Activated T-helper 17 cell treated with anti-CD3 and anti-CD28 coated beads, Interleukin-2, amount 50 U/mL, for 72 hours (primary cell): ENCODE results near the gene PIK3R2. TPM values are rescaled to one million over a fixed set of nuclear protein-coding genes. Genes with fewer than 3 reads are reported as not detected.

Source experiments
- ATAC-seq: fragments of 150-1000 bp; cut with Tn5 transposase; replicated peaks from 2 replicates; pipeline ENCODE4 v1.10.0; 2021; ENCODE audit warnings: mild to moderate bottlenecking, moderate library complexity
- H3K27ac Mint-ChIP-seq: one replicate; pipeline ENCODE4 v1.8.0; 2022; ENCODE audit warnings: mixed read lengths
- H3K27me3 Mint-ChIP-seq: one replicate; pipeline ENCODE4 v1.8.0; 2022; ENCODE audit warnings: mixed read lengths
- H3K36me3 Mint-ChIP-seq: one replicate; pipeline ENCODE4 v1.8.0; 2022; ENCODE audit warnings: low read depth, mild to moderate bottlenecking, mixed read lengths
- H3K4me1 Mint-ChIP-seq: one replicate; pipeline ENCODE4 v1.8.0; 2022; ENCODE audit warnings: mixed read lengths
- H3K4me3 Mint-ChIP-seq: one replicate; pipeline ENCODE4 v1.8.0; 2022; ENCODE audit warnings: mild to moderate bottlenecking, mixed read lengths
- H3K9me3 Mint-ChIP-seq: one replicate; pipeline ENCODE4 v1.8.0; 2022; ENCODE audit warnings: mixed read lengths
- total RNA-seq, 2 donors: library from RNA; stranded (reverse); gene quantifications; one replicate each; pipeline ENCODE4 v1.2.3, GENCODE V29; 2022

The PIK3R2 gene
- total RNA-seq, 2 donors from 2014 or later = 13.0 to 21.8 TPM

DNA sequence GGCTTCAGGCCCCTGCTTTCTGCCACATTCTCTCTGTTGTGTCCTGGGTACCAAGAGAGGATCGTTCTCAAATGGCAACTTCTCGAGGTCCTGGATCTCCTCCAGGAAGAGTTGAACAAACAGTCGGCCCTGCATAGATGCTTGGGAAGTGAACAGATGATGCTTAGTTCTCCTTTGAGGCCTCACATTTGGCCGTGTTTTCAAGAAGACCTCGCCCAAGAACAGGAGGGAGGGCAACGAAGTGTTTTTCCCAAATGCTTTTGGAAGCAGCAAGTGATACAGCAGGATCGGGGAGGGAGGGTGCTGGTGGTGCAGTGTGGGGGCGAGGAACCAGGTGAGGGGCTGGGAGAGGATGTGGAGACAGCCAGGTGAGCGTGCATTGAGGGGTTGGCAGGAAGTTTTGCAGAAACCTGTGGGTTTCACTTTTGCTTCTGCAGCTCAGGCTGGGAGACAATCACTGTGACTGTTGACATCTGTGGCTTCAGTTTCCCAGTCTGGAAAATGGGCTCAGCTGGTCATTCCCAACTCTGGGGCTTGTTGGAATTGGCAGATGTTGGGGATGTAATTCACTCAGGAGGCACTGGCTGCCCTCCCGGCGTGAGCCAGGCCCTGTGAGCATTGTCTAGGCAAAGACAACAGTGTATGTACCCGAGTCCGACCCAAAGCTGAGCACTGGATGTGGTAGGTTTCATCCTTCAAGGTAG is 33.8 kb upstream of the PIK3R2 start:
- Mint-ChIP-seq H3K36me3 (peaks cover 72% of the 10 kb centered on the region), H3K27me3 (no peaks in the 10 kb centered on the region), H3K27ac (peak overlapping the region; percentile 94), H3K4me1 (peaks cover 22% of the 10 kb centered on the region), H3K9me3 (no peaks in the 10 kb centered on the region), H3K4me3 (peak overlapping the region; percentile 90)
- peak; percentile 50 for ATAC-seq

DNA sequence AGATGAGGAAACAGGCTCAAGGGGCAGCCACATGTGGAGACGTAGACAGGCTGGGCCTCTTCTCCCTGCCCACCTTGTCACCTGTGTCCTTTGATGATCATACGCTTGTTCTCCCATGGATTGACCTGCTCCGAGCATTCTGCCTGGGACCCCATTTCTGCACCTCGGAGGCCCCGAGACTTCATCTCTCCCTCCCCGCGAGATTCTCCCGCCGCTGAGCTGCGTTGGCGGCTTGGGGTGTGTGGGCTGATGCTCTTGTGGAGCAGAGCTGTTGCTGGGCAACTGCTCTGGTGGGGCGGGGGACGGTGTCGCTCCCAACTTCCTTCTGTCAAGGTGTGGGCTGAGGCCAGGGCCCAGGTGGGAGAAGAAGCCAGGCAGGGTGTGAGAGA is 33.3 kb upstream of the PIK3R2 start:
- no peaks in the 10 kb centered on the region for H3K27me3 Mint-ChIP-seq
- peaks cover 72% of the 10 kb centered on the region for H3K36me3 Mint-ChIP-seq
- H3K9me3 Mint-ChIP-seq = no peaks in the 10 kb centered on the region
- peak overlapping the region; percentile 94 for H3K27ac Mint-ChIP-seq
- peak overlapping the region; percentile 90 for H3K4me3 Mint-ChIP-seq
- ATAC-seq = peak; percentile 38
- H3K4me1 Mint-ChIP-seq = peaks cover 22% of the 10 kb centered on the region

DNA sequence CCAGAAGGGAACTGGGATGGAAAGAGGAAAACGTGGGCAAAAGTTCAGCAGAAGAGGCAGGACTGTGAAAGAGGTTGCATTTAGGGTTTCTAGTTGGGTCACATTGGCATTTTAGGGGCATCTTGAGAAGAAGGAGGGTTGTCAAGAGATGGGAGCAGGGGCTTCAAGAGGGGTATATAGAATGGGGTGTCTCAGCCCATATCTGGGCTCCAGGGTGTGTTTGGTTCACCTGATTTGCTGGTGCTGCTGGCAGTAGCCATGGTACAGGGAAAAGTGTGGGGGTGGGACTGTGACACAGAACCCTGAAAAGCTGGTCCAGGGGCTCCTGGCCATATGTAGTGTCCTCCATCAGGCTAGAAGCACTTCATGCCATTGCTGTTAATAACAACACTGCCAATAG is 32.8 kb upstream of the PIK3R2 start:
- no peak for ATAC-seq
- Mint-ChIP-seq H3K36me3 (peaks cover 72% of the 10 kb centered on the region), H3K4me3 (peak overlapping the region; percentile 90), H3K4me1 (peaks cover 22% of the 10 kb centered on the region), H3K27me3 (no peaks in the 10 kb centered on the region), H3K27ac (peak overlapping the region; percentile 94), H3K9me3 (no peaks in the 10 kb centered on the region)

DNA sequence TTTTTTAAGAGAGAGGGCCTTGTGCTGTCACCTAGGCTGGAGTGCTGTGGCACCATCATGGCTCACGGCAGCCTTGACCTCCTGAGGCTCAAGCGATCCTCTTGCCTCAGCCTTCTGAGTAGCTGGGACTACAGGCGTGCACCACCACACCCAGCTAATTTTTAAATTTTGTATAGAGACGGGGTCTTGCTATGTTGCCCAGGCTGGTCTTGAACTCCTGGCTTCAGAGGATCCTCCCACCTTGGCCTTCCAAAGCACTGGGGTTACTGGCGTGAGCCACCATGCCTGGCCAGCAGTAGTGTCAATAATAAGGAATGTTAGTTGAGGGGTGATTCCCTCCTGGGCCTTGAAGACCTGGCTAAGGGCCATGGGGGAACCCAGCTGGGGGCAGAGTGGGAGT is 31.8 kb upstream of the PIK3R2 start:
- Mint-ChIP-seq H3K36me3 (peaks cover 75% of the 10 kb centered on the region), H3K27me3 (no peaks in the 10 kb centered on the region), H3K4me3 (peak overlapping the region; percentile 90), H3K9me3 (no peaks in the 10 kb centered on the region), H3K4me1 (peaks cover 22% of the 10 kb centered on the region), H3K27ac (peak overlapping the region; percentile 94)
- no peak for ATAC-seq

DNA sequence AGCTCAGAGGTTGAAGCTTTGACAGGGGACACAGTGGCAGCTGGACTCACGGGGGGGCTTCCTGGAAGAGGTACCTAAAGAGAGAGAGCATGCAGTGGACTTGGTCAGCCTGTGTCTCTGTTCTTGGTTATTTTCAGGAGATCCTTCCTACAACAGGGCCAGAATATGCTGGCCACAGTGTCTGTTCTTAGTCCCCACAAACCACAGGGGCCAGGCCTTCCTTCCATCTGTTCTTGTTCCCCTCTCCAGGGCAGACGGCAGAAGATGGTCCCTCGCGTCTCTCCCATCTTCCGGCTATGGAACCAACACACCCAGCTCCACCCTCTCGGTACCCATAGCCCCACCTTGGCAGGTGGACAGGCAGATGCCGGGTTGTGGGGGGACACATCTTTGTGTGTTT is 30.5 kb upstream of the PIK3R2 start:
- no peak overlapping the region for H3K27ac Mint-ChIP-seq

DNA sequence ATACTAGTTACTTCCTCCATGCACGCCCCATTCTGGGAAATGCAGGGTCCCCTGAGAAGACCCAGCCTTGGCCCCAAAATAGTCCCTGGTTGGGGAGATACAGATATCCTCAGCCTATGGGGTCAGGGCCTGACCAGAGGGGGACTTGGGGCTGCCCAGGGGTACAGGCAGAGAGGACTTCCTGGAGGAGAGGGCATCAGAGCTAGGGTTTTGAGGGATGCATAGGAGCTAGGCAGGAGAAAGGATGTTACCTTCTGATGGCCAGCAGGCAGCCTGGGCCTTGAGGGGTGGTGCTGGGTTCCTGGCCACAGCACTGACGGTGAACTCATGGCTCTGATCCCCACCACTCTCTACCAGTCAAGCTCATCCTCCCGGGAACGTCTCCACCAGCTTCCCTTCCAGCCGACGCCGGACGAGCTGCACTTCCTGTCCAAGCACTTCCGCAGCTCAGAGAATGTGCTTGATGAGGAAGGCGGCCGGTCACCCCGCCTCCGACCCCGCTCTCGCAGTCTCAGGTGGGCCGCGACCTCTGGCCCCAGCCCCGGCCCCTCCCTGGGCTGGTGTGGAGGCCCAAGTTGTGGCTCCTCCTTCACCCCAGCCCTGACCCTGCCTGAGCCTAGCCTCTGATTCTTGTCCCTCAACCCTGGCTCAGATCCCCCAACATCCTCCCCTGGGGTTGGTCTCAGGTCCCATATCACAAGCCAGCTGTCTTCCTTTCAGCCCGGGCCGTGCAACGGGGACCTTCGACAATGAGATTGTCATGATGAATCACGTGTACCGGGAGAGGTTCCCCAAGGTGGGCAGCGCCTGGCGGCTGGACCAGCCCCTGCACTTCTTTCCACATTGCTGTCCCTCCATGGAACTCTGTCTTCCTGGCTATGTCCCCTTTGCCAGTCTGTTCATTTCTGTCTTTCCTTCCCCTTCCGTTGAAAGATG is 29.8 kb upstream of the PIK3R2 start:
- Mint-ChIP-seq H3K9me3 (no peaks in the 10 kb centered on the region), H3K27me3 (no peaks in the 10 kb centered on the region), H3K4me3 (no peak overlapping the region), H3K27ac (no peak overlapping the region), H3K36me3 (peaks cover 92% of the 10 kb centered on the region), H3K4me1 (peaks cover 16% of the 10 kb centered on the region)
- ATAC-seq = no peak

More for the DNA sequence above, 30.5 kb upstream of the PIK3R2 start:
- no peak for ATAC-seq
- Mint-ChIP-seq H3K4me1 (peaks cover 18% of the 10 kb centered on the region), H3K27me3 (no peaks in the 10 kb centered on the region), H3K9me3 (no peaks in the 10 kb centered on the region), H3K36me3 (peaks cover 86% of the 10 kb centered on the region), H3K4me3 (no peak overlapping the region)

DNA sequence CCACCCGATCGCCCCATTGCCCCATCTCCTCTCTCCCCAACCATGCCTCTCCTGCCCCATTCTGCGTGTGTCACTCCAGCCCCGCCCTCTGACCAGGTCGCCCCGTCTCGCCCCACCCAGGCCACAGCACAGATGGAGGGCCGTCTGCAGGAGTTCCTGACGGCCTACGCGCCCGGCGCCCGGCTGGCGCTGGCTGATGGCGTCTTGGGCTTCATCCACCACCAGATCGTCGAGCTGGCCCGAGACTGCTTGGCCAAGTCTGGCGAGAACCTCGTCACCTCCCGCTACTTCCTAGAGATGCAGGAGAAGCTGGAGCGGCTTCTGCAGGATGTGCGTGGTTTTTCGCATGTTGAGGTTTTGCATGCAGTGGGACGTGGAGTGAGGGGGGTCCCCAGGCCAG is 29.1 kb upstream of the PIK3R2 start:
- no peak for ATAC-seq
- peaks cover 96% of the 10 kb centered on the region for H3K36me3 Mint-ChIP-seq
- H3K9me3 Mint-ChIP-seq = no peaks in the 10 kb centered on the region
- peaks cover 14% of the 10 kb centered on the region for H3K4me1 Mint-ChIP-seq
- H3K27ac Mint-ChIP-seq = no peak overlapping the region
- no peaks in the 10 kb centered on the region for H3K27me3 Mint-ChIP-seq
- no peak overlapping the region for H3K4me3 Mint-ChIP-seq

DNA sequence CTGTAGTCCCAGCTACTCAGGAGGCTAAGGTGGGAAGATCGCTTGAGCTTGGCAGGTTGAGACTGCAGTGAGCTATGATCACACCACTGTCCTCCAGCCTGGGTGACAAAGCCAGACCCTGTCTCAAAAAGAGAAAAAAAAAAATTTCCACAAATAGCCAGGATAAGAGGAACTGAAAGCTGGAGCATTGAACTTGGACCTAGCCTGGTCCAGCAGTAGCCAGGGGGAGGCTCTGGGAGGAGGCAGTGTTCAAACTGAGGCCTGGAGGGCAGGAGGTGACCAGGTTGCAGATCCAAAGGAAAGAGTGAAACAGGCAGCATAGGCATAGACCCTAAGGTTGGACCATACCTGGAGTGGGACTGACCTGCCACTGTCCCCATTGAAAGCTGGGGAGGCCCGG is 26.9 kb upstream of the PIK3R2 start:
- peaks cover 96% of the 10 kb centered on the region for H3K36me3 Mint-ChIP-seq
- H3K9me3 Mint-ChIP-seq = no peaks in the 10 kb centered on the region
- no peaks in the 10 kb centered on the region for H3K27me3 Mint-ChIP-seq
- ATAC-seq = no peak
- no peak overlapping the region for H3K4me3 Mint-ChIP-seq
- H3K4me1 Mint-ChIP-seq = no peaks in the 10 kb centered on the region
- peak overlapping the region; percentile 50 for H3K27ac Mint-ChIP-seq

DNA sequence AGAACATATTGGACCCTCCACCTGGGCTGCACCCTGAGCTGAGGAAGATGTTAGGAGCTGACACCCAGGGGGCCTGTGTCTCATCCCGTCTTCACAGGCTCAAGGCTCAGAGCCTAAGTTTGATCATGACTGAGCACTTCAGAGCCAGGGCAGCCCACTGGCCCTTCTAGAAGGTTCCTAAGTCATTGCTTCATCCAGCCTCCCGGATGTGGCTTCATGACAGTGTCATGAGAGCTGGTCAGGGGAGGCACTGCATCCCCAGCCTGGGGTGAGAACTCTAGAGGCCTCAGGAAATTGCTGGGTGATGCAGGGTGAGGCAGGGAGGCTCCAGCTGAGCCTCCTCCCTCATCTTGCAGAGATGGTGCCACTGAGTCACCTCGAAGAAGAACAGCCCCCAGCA is 24.9 kb upstream of the PIK3R2 start:
- Mint-ChIP-seq H3K27me3 (no peaks in the 10 kb centered on the region), H3K27ac (peak overlapping the region; percentile 66), H3K36me3 (peaks cover 97% of the 10 kb centered on the region)

DNA sequence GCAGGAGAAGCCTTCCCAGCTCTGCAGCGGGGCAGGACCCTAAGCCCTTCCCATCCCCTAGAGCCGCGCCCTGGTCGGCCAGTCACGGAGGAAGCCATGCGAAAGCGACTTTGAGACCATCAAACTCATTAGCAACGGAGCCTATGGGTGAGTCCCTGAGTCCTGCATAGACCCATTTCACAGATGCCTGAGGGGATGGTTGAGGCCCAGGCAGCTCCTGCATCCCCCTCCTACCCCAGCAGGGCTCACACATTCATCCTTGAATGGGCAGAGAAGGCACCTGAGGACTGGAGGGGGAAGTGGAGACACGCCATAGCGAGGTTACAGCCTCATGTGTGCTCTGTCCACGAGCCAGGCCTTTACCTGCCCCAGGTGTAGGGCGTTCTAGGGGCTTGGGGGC is 24.2 kb upstream of the PIK3R2 start:
- Mint-ChIP-seq H3K9me3 (no peaks in the 10 kb centered on the region), H3K4me3 (no peak overlapping the region), H3K36me3 (peaks cover 94% of the 10 kb centered on the region), H3K27ac (peak overlapping the region; percentile 66), H3K4me1 (no peaks in the 10 kb centered on the region), H3K27me3 (no peaks in the 10 kb centered on the region)
- no peak for ATAC-seq

More for the DNA sequence above, 24.9 kb upstream of the PIK3R2 start:
- ATAC-seq = peak; percentile 71
- Mint-ChIP-seq H3K4me3 (no peak overlapping the region), H3K4me1 (no peaks in the 10 kb centered on the region), H3K9me3 (no peaks in the 10 kb centered on the region)

DNA sequence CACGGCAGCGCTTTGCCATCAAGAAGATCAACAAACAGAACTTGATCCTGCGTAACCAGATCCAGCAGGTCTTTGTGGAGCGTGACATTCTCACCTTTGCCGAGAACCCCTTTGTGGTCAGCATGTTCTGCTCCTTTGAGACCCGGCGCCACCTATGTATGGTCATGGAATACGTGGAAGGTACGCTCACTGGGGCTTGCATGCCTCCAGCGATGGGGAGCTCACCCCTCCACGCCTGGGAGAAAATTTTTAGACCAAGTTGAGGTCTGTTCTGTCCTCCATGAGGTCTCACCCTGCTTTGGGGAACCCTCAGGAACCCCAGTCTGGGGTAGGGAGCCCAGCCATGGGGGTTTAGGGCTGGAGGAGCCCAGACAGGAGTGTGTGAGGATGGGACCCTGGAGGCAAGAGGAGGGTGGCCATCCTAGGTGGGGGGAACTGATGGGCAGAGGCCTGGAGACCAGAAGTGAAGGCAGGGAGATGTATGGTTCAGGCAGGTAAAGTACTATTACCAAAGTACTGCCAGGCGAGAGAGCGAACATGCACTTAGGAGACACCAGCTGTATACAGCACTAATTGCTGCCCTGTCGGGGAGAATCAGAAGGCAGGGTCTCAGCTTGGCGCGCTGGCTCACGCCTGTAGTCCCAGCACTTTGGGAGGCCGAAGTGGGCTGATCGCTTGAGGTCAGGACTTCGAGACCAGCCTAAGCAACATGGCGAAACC is 22.3 kb upstream of the PIK3R2 start:
- ATAC-seq = no peak
- H3K27ac Mint-ChIP-seq = no peak overlapping the region

DNA sequence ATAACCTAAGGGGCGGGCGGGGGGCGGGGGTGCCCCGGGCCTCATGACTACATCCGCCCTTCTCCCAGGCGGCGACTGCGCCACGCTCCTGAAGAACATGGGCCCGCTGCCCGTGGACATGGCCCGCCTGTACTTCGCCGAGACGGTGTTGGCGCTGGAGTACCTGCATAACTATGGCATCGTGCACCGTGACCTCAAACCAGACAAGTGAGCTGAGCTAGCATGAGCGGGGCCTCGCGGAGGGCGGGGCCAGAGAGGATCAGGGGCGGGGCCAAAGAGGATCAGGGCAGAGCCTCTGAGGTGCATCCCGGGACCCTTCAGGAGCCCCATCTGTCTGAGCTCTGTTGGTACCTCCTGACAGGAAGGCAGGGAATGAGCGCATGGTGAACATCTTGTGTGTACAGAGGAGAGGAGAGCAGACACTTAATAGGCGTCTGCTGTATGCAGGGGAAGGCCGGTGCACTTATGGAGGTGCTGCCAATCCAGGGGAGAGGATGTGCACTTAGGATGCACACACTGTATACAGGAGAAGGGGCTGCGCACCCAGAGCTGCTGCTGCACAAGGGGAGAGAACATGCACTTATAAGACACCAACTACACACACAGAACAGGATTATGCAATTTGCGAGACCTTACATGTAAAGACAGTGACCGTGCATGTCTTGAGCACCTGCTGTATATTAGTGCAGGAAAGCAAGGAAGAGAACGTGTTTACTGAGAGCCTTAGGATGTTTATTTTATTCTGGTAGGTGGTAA is 20.9 kb upstream of the PIK3R2 start:
- no peak overlapping the region for H3K27ac Mint-ChIP-seq
- no peaks in the 10 kb centered on the region for H3K9me3 Mint-ChIP-seq
- no peaks in the 10 kb centered on the region for H3K4me1 Mint-ChIP-seq
- H3K4me3 Mint-ChIP-seq = no peak overlapping the region
- H3K27me3 Mint-ChIP-seq = no peaks in the 10 kb centered on the region
- no peak for ATAC-seq
- peaks cover 96% of the 10 kb centered on the region for H3K36me3 Mint-ChIP-seq

More for the DNA sequence above, 22.3 kb upstream of the PIK3R2 start:
- H3K36me3 Mint-ChIP-seq = peaks cover 94% of the 10 kb centered on the region
- H3K27me3 Mint-ChIP-seq = no peaks in the 10 kb centered on the region
- no peaks in the 10 kb centered on the region for H3K9me3 Mint-ChIP-seq
- H3K4me1 Mint-ChIP-seq = no peaks in the 10 kb centered on the region
- H3K4me3 Mint-ChIP-seq = no peak overlapping the region

DNA sequence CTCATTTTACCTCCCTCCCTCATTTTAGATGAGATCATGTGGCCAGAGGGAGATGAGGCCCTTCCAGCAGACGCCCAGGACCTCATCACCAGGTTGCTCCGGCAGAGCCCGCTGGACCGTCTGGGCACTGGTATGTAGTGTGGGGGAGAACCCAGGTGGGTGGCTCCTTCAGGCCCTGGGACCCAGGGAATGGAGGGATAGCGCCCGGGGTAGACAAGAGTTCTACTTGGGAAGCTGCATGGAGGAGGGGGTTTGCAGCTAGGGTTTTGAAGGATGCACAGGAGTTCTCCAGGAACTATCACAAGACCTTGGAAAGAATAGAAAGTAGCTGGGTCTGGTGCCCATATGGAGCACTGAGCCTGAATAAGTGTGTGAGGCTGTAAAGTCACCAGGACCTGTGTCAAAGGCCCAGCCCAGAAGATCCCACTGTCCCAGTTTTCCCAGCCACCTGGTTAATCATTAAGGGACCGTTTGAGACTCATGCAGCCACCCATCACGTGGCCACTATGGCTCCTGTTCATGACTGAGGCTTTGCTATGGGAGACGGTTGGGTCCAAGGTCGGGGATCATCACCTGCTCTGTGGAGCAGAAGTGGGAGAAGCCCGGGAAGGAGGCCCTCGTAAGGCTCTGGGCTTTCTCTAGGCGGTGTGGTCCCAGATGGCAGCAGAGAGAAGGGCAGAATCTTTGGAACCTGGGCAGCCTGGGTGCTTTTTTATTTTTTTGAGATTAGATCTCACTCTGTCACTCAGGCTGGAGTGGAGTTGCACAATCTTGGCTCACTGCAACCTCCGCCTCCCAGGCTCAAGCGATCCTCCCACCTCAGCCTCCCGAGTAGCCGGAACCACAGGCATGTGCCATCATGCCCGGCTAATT is 17.0 kb upstream of the PIK3R2 start:
- H3K9me3 Mint-ChIP-seq = no peaks in the 10 kb centered on the region
- ATAC-seq = no peak
- H3K27ac Mint-ChIP-seq = no peak overlapping the region
- H3K4me3 Mint-ChIP-seq = no peak overlapping the region
- no peaks in the 10 kb centered on the region for H3K4me1 Mint-ChIP-seq
- no peaks in the 10 kb centered on the region for H3K27me3 Mint-ChIP-seq
- peaks cover 93% of the 10 kb centered on the region for H3K36me3 Mint-ChIP-seq
